Stimulated activated CD4-positive, alpha-beta T cell treated with anti-CD3 and anti-CD28 coated beads, Interleukin-15, amount 100 ng/mL, for 24 hours (primary cell): ENCODE data around the gene RER1.
"Not testable (repeated sequence)": the region's sequence is repeated elsewhere in the genome, so short reads cannot be mapped to it uniquely, and the experiment has no call there.

ENCODE experiments used
- DNase-seq: peaks from one replicate; pipeline ENCODE4 v3.0.0-alpha.2; 2020

The RER1 gene

GRCh38 chr1:2431518-2431917 is 39.9 kb downstream of the RER1 start:
- no peak for DNase-seq

DNA sequence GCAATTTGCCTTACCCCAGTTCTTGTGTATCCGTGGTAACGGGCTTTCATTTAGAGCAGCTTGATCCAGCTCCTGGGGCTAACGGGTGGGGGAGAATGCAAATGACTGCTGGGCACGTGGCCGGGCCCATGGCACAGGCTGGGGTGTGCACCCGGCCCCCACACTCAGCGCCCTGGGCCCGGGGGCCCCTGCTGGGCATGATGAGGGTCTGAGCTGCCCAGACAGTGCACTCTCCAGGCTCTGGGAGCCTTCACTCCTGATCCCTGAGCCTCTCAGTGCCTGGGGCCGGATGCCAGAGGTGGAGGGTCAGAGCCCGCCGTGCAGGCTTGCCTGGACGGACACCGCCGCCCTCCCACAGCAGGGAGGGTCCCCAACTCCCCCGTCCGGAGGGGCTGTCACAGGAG is 40.8 kb downstream of the RER1 start:
- DNase-seq: no peak

DNA sequence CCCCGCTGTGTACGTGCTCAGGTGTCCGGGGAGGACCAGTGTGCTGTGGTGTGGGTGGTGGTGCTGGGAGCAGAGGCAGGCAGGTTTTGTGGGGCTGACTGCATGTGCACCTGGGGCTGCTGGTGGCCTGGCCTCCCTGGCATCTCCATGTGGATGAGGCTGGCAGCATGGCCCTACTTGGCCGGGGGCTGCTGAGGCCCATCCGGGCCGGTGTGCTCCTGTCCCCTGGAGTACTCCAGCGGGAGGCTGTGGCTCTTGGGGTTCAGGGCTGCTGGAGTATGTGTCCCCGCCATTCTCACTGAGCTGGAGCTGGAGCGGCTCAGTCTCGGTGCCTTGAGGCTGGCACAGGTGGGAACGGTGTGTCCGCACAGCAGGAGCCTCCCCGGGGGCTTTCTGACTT is 41.6 kb downstream of the RER1 start:
- no peak for DNase-seq

DNA sequence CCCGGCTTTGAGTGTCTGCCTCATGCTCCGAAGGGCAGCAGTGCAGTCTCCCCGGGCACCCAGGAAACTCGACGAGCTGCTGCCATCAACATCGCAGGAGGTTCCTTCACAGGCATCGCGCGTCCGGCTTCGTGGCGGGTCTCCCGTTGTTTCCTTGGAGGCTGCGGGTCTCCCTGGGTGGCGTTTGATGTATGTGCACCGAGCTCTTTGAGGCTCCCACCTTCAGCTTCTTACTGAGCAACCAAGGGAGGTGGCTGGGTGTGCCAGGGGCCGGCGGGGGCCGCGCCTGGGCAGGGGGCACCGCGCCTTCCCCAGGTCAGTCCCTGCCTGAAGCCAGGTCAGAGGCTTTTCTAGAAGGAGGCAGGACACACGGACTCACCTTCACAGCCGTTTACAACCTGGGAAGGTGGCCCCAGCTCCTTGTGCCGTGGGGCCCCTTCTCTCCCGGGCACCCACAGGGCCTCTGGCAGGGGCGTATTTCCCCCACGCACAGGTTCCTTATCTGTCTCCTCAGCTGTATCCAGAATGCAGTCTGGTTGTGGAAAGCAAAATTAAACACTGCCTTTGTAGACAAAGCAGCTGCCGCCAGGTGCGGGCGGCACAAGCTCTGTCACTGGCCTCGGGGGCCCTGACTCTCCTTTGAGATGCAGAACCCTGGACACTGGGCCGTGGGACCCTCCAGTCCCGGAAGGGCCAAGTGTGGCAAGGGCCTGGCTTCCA is 42.5 kb downstream of the RER1 start:
- no peak for DNase-seq

GRCh38 chr1:2435091-2435490 is 43.5 kb downstream of the RER1 start:
- DNase-seq: no peak

DNA sequence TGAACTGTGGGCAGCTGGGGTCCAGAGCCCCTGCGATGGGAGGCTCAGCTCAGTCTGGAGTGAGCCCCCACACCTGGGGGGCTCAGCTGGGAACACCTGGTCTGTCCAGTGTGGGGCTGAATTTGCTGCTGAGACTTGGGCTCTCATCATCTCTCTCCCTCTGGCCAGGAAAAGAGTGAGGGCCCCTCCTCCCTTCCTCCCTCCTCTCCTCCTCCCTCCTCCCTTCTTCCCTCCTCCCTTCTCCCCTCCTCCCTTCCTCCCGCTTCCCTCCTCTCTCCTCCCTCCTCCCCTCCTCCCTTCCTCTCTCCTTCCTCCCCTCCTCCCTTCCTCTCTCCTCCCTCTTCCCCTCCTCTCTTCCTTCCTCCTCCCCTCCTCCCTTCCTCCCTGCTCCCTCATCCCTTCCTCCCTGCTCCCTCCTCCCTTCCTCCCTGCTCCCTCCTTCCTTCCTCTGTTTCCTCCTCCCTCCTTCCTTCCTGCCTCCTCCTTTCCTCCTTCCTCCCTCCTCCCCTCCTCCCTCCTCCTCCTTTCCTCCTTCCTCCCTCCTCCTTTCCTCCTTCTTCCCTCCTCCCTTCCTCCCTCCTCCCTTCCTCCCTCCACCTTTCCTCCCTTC is 44.2 kb downstream of the RER1 start:
- no peak for DNase-seq

- no peak for DNase-seq
Measured at GRCh38 chr1:2436876-2437275, 45.2 kb downstream of the RER1 start.

DNA sequence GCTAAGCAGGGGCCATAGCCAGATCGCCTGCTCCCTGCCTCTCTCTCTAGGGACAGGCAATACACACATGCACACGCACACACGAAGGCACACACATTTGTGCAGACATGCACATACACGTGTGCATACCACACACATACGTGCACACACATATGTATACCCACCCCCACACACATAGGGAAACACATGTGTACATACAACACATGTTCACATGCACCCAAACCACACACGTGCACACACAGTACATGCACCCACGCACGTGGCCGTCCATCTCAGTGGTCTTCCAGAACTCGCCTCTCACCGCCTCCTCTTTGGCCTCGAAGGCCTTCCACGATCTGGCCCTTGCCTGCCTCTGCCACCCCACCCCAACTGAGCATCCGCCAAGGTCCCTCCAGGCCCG is 46.0 kb downstream of the RER1 start:
- DNase-seq: no peak

- DNase-seq: no peak
Measured at GRCh38 chr1:2438038-2438437, 46.4 kb downstream of the RER1 start.

DNA sequence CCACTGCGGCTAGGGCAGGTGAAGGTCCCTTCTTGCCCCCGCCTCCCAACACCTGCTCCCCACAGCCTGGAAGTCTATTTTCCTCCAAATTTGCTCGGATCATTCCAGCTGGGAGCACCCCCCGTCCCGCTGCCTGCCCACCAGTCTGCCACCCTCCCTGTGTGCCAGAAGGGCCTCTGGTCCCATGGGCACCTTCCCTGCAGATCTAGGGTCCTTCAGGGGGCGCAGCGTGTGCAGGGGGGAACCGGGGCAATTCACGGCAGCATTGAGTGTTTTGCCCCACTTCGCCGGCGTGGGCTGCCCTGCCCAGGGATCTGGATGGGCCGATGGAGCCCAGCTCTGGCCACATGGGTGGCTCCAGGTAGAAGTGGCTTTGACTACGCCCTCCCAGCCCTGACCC is 47.0 kb downstream of the RER1 start:
- no peak for DNase-seq

DNA sequence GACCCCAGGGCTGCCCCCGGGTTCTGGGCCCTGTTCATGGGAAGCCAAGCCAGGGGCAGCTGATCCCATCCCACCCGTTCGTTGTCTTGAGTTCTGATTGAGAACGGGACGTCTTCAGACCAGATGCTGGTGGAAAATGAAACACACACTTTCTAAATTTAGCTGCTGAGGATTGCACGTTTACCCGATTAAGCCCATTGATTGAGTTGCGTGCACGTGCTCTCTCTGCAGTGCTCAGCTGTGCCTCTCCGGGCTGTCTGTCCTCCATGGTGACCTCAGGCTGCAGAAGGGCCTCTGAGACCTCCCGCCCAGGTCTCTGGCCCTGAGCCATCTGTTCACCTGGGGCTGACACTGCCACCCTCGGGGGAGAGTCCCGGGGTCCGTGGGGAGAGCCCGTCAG is 47.7 kb downstream of the RER1 start:
- no peak for DNase-seq

DNA sequence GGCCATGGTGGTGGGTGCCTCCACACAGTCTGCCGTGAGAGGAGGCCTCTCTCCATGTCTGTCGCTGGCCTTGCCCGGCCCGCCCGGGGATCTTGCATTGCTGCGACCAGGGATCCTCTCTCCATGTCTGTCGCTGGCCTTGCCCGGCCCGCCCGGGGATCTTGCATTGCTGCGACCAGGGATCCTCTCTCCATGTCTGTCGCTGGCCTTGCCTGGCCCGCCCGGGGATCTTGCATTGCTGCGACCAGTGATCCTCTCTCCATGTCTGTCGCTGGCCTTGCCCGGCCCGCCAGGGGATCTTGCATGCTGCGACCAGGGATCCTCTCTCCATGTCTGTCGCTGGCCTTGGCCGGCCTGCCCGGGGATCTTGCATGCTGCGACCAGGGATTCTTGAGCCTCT is 48.7 kb downstream of the RER1 start:
- not testable (repeated sequence) for DNase-seq

- DNase-seq: no peak
Measured at GRCh38 chr1:2441746-2442145, 50.1 kb downstream of the RER1 start.

- DNase-seq: no peak
Measured at GRCh38 chr1:2442661-2443060, 51.0 kb downstream of the RER1 start.

GRCh38 chr1:2443277-2444137 is 51.9 kb downstream of the RER1 start:
- DNase-seq: peak; percentile 46

GRCh38 chr1:2444138-2444591 is 52.5 kb downstream of the RER1 start:
- no peak for DNase-seq

GRCh38 chr1:2445162-2445822 is 53.7 kb downstream of the RER1 start:
- no peak for DNase-seq

DNA sequence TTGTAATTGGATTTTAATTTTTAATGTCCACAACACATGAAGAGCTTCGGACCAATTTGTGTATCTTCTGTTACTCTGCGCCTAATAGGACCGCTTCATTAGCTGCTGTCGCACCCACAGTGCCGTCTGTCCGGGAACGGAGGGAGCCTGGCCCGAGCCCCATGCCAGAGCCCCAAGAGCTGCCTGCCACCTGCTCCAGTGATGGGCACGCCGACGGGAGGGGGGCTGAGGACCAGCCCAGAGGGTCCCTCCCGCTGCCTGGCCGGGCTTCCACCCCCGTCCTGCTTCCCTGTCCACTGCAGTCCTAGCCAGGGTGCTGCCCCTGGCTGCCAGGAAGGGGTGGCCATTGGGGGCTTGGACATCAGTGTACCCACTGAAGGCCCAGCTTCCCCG is 54.2 kb downstream of the RER1 start:
- no peak for DNase-seq

DNA sequence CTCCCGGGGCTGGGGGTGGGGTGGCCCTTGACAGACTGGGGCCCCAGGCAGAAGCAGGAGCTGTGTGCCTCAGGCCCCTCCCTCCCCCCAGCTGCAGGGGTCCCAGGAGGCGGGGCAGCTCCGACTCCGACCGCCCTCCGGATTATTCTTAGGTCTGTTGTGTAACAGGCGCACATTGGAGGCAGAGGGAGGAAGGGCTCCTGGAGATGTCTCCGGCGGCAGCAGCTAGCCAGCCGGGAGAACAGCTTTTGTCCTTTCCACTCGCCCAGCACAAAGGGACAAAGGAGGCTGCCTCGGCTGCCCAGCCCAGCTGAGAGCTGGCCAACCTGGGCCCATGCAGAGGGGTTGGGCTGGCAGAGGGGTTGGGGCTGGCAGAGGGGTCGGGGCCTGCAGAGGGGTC is 54.8 kb downstream of the RER1 start:
- no peak for DNase-seq

DNA sequence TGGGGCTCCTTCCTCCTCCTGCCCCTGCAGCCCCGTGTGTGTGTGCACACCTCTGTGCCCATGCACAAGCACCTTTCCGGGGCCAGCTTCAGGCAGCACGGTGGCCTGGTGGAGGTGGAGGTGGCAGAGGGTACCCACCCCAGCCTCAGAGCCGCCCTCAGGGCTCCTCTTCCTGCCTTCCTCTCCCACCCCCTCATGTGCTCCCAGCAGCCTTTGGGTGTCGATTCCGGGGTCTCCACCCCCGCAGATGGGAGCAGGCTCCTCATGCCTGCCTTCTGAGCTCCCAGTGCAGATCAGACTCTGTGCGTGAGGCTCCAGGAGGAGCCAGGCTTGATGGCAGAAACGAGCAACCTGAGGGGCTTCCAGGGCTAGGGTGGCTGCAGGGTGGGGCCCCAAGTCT is 55.2 kb downstream of the RER1 start:
- no peak for DNase-seq

DNA sequence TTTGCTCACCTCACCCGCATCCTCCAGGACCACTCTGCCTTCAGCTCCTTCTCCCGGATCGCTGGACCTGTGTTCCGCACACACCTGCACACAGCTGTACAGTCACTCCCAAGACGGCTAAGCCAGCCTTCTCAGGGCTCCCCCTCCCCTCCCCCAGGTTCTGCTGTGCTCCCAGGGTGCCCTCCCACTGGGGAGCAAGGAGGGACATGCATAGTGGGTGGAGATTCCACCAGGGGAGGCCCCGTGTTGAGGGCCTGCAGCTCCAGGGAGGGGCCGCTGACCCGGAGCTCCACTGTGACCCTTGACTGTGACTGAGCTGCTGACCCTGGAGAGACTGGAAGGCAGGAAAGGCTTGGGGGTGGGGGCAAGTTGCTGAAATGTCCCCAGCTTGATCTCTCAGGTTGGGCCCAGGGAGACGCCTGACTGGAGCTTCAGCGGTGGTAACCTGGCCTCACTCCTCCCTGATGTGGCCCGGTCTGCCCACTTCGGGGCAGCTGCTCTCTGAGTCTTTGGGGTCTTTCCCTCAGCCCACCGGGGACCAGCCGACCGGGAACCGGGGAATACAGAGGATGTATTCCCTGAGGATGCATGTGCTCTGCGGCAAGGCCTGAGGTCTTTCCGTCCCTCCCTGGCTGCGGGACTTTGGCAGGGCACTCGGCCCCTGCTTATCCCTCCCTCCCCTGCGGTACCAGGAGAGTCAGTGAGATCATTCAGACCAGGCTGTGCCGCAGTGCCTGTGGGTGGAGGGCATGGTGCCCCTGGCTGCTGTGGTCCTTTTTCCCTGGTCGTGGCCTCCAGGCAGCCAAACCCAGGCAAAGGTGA is 55.8 kb downstream of the RER1 start:
- DNase-seq: no peak

GRCh38 chr1:2448098-2448445 is 56.4 kb downstream of the RER1 start:
- DNase-seq: no peak
